Fibroblast of the aortic adventitia (primary cell): ENCODE data around the gene C2orf66. TPM values are rescaled to one million over a fixed set of nuclear protein-coding genes. Genes with fewer than 3 reads are reported as not detected.

Experiments used
- DNase-seq: peaks from one replicate; pipeline ENCODE4 v3.0.0-alpha.2; 2010; ENCODE audit warnings: low read depth
- H3K4me3 ChIP-seq: 2 replicates; pipeline ENCODE4 v1.5.1; 2011; ENCODE audit warnings: low read depth, mild to moderate bottlenecking, control low read depth, low read length, moderate library complexity
- total RNA-seq: library from RNA; depleted of rRNA; stranded (reverse); fragments of >200 nt; gene quantifications from 2 replicates; pipeline ENCODE4 v1.2.3, GENCODE V29; 2012; ENCODE audit warnings: low replicate concordance
- TF ChIP-seq, protein P1 (sequence below): IDR thresholded peaks from 2 replicates; pipeline ENCODE4 v1.5.1; 2011; ENCODE audit warnings: mild to moderate bottlenecking, low read length, control low read depth, inconsistent platforms; ENCODE audit not compliant: insufficient read depth

The C2orf66 gene
- total RNA-seq, 1 donor = 0.27 TPM

DNA sequence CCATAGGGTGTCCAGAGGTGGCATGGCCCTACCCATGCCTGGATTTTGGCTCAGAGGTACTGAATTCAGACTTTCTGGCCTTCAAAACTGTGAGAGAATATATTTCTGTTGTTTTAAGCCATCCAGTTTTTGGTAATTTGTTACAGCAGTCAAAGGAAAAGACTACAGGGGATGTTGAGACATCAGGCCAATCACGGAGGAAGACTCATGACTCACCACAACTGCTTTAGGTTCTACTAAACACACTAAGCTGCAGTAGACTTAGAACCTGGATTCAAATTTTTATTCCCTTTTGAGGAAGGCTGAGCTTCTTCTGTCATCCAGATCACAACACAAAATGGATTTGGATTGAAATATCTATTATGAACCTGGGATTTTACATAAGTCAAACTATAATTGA, 12.0 kb upstream of the C2orf66 start:
- TF ChIP-seq, protein P1, sequence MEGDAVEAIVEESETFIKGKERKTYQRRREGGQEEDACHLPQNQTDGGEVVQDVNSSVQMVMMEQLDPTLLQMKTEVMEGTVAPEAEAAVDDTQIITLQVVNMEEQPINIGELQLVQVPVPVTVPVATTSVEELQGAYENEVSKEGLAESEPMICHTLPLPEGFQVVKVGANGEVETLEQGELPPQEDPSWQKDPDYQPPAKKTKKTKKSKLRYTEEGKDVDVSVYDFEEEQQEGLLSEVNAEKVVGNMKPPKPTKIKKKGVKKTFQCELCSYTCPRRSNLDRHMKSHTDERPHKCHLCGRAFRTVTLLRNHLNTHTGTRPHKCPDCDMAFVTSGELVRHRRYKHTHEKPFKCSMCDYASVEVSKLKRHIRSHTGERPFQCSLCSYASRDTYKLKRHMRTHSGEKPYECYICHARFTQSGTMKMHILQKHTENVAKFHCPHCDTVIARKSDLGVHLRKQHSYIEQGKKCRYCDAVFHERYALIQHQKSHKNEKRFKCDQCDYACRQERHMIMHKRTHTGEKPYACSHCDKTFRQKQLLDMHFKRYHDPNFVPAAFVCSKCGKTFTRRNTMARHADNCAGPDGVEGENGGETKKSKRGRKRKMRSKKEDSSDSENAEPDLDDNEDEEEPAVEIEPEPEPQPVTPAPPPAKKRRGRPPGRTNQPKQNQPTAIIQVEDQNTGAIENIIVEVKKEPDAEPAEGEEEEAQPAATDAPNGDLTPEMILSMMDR = no peak
- peak; percentile 59 for DNase-seq
- H3K4me3 ChIP-seq = no peak overlapping the region

DNA sequence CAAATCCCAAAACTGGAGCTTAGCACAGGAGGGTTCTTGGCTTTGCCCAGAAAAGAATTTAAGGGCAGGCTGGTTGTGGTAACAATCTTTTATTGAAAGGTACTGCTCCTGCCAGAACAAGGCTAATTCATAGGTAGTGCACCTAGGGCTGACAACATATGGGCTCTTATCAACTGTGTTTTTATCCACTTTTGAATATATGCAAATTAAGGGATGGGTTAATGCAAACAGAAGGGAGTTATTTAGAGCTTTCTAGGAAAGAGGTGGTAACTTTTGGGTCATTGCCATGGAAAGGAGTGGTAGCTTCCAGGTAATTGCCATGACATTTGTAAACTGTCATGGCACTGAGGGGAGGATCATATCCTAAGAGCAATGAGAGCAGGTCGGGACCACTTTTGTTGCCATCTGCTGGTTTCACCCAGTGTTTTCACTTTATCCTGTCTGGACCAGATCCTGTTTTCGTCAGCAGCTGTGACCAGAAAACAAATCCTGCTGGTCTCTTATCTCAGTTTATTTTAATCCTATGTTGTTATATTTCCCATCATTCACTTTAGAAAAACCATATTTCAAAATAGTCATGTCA, 981 bp downstream of the C2orf66 start:
- DNase-seq = peak; percentile 4
- H3K4me3 ChIP-seq = no peak overlapping the region
- TF ChIP-seq, protein P1 = no peak

DNA sequence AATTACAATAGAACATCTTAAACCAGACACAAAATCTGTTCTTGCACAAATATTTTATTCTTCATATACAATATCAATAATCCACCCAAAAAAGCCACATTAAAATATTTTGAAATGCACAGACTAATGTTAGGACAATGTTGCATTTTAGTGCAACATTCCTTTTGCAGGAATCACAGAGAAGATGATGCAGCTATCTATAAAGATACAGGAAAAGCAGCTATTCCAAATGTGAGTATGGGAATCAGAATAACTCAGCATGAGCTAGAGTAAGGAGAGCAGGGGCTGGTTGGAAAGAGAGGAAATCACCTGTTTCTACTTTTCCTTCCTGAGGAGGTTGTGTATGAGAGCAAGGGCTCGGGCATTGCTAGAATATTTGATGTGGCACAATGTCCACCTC, 4.8 kb downstream of the C2orf66 start:
- no peak for DNase-seq
- TF ChIP-seq, protein P1 = no peak
- no peak overlapping the region for H3K4me3 ChIP-seq

GRCh38 chr2:196802401-196802800, 6.8 kb downstream of the C2orf66 start:
- TF ChIP-seq, protein P1 = no peak
- H3K4me3 ChIP-seq = no peak overlapping the region
- no peak for DNase-seq

DNA sequence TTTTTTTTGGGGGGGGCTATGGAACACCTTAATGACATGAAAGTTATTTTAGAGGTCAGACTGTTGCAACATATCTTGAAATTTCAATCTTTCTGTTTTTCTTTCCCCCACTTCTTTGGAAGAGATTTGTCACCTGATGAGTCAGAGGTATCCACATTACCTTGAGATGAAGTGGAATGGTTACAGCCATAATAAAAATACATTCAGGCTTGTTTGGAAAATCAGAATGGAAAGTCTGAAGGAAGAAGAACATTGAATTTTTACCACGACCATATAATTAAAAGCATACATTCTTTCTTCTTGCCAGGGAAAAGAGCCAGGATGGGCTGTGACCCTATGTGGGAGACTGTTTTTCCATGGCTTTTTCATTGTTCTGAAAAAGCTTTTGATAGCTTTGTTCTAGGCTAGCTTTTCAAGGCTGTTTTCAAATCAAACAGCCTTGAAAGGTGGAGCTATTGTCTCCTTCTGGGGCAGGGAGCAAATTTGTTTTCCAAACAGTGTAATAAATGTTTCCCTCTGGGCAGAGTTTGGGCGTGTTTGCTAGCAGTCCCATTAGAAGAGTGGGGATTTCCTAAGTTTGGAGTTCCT, 7.4 kb downstream of the C2orf66 start:
- peak; percentile 71 for DNase-seq

DNA sequence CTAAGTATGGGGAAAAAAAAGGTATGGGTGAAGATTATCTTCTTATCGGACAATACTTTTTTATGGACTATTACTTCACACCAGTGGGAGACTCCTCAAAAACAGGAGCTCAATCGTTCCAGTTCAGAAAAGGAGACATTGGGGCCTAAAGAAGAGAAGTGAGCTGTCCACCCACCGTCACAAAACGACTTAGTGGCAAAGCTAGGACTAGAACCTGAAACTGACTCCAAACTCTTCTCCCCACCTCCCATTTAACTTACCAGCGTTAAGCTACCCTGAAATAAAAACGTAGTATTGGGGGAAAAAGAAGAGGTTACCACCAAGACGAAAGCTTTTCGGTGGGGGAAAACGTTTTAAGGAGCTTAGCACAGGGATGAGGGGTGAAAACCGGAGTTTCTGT, 10.2 kb downstream of the C2orf66 start:
- DNase-seq = no peak
- TF ChIP-seq, protein P1 = no peak
- peak overlapping the region; percentile 75 for H3K4me3 ChIP-seq

More for the DNA sequence above, 7.4 kb downstream of the C2orf66 start:
- TF ChIP-seq, protein P1 = no peak
- no peak overlapping the region for H3K4me3 ChIP-seq
